Adrenal gland (tissue), 5 donors: Measurements from ENCODE around the gene SLC41A2.

Experiments used
- CTCF ChIP-seq, 6 experiments: fragments of 450-650 bp in 4 of 6; fragments of 200-600 bp in 2 of 6; sonication (generic) in 1 of 6; IDR thresholded peaks; 1 replicate in 5 of 6; 2 replicates in 1 of 6; pipeline versions ENCODE4 v1.5.1 to v1.8.0; 2016 to 2021; ENCODE audit warnings: antibody characterized with exemption in 6 of 6, mild to moderate bottlenecking in 2 of 6, moderate library complexity in 1 of 6
- POLR2A ChIP-seq, 2 donors: fragments of 450-650 bp; IDR thresholded peaks; one replicate each; pipeline ENCODE4 v1.6.1; 2017; ENCODE audit warnings: antibody characterized with exemption in 2 of 2, mild to moderate bottlenecking in 2 of 2, moderate library complexity in 1 of 2
- donor health status: DM: no; HTN: no; CAD: no.

- TF ChIP-seq CTCF (IDR thresholded peaks at IDR 0.05) = no peak
- no peak for TF ChIP-seq POLR2A (IDR thresholded peaks at IDR 0.05)
Observed at GRCh38 chr12:104942075-104942474, 16.0 kb downstream of the SLC41A2 start.
